Measurements from ENCODE around the gene GLP2R. TPM values are rescaled to one million over a fixed set of nuclear protein-coding genes. Genes with fewer than 3 reads are reported as not detected.

The GLP2R gene
- total and polyA plus RNA-seq, 2 of the 13 experiments (the other 11 are each of a cell fraction or from before 2014, with no cell fraction given): 0.65 to 1.4 TPM

GRCh38 chr17:9845306-9845705, 19.6 kb downstream of the GLP2R start:
- H3K4me2 ChIP-seq (ENCODE audit: low read depth, low read length): no peak overlapping the region
- intact Hi-C loops (cut with micrococcal nuclease; ENCODE audit: unreplicated experiment) (no loop called here), in situ Hi-C loops (cut with HindIII; ENCODE audit: extremely low pct_ligation_motif_present, low pct_unique_long_range_greater_than_20kb) (no loop called here)
- TF ChIP-seq ISX (CRISPR knock-in tag; conservative IDR thresholded peaks at IDR 0.05) (no peak), ZBTB8A (CRISPR knock-in tag; IDR thresholded peaks at IDR 0.05; ENCODE audit: borderline replicate concordance, low read depth) (no peak), JARID2 (CRISPR knock-in tag; IDR thresholded peaks at IDR 0.05; ENCODE audit: insufficient replicate concordance) (no peak)
- TF ChIP-seq, protein P1, sequence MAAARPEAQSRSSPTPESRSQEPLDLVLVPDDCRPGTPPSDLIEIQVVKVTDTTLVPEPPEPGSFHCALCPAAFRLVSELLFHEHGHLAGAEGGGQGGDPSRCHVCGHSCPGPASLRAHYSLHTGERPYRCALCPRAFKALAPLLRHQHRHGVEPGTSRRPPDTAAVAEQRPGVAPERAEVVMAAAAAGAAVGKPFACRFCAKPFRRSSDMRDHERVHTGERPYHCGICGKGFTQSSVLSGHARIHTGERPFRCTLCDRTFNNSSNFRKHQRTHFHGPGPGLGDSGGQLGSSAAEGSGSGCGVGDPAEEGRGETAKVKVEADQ (CRISPR knock-in tag; IDR thresholded peaks at IDR 0.05; ENCODE audit: borderline replicate concordance): no peak
- FAIRE-seq (no peak), DNase-seq (ENCODE audit: low spot score) (no peak), ATAC-seq (no peak)
- ChIA-PET CTCF (ENCODE audit: low intra/inter-chr PET ratio, low total read pairs) (no interaction called here), POLR2A (no interaction called here)
- no peaks in the 10 kb centered on the region for H3K36me3 ChIP-seq (replicated peaks in 1 of 2; ENCODE audit: control insufficient read depth in 1 of 2, insufficient read depth in 2 of 2, low read length in 2 of 2)
- H3K9me3 ChIP-seq (ENCODE audit: low read length): no peaks in the 10 kb centered on the region
- H3K9ac ChIP-seq (ENCODE audit: insufficient read depth, low read depth, low read length): no peak overlapping the region
- no peak overlapping the region for H3K27ac ChIP-seq (ENCODE audit: extremely low read length, insufficient read depth, low read length)
- no peaks in the 10 kb centered on the region for H3K79me2 ChIP-seq (ENCODE audit: insufficient read depth, low read length)
- peaks cover 27% of the 10 kb centered on the region for H3K4me1 ChIP-seq (ENCODE audit: insufficient read depth, low read length)
- no TSS peak for BruUV-seq (replicated peaks)
- H2AFZ ChIP-seq (ENCODE audit: low read length): no peak overlapping the region
- no peaks in the 10 kb centered on the region for H3K27me3 ChIP-seq (ENCODE audit: control insufficient read depth in 1 of 2, insufficient read depth in 2 of 2, low read length in 2 of 2)
- no peaks in the 10 kb centered on the region for H4K20me1 ChIP-seq (ENCODE audit: insufficient read depth, low read length)
- H3K4me3 ChIP-seq (replicated peaks in 1 of 3; ENCODE audit: insufficient read depth in 1 of 3, low read depth in 2 of 3, low read length in 3 of 3): no peak overlapping the region
- WGBS (ENCODE audit: low lambda C conversion rate): 39% methylated on average over 4 of the region's 4 CpGs

- Histone ChIP-seq H4K20me1 (ENCODE audit: insufficient read depth, low read length) (no peaks in the 10 kb centered on the region), H3K36me3 (replicated peaks in 1 of 2; ENCODE audit: control insufficient read depth in 1 of 2, insufficient read depth in 2 of 2, low read length in 2 of 2) (no peaks in the 10 kb centered on the region), H3K4me1 (ENCODE audit: insufficient read depth, low read length) (no peaks in the 10 kb centered on the region), H3K9me3 (ENCODE audit: low read length) (no peaks in the 10 kb centered on the region), H2AFZ (ENCODE audit: low read length) (no peak overlapping the region), H3K79me2 (ENCODE audit: insufficient read depth, low read length) (no peaks in the 10 kb centered on the region), H3K4me2 (ENCODE audit: low read depth, low read length) (no peak overlapping the region), H3K9ac (ENCODE audit: insufficient read depth, low read depth, low read length) (no peak overlapping the region), H3K27ac (ENCODE audit: extremely low read length, insufficient read depth, low read length) (no peak overlapping the region), H3K4me3 (replicated peaks in 1 of 3; ENCODE audit: insufficient read depth in 1 of 3, low read depth in 2 of 3, low read length in 3 of 3) (no peak overlapping the region), H3K27me3 (ENCODE audit: control insufficient read depth in 1 of 2, insufficient read depth in 2 of 2, low read length in 2 of 2) (no peaks in the 10 kb centered on the region)
- POLR2A ChIA-PET: no interaction called here
- TF ChIP-seq JARID2 (CRISPR knock-in tag; IDR thresholded peaks at IDR 0.05; ENCODE audit: insufficient replicate concordance) (no peak), SAP130 (CRISPR knock-in tag; IDR thresholded peaks at IDR 0.05; ENCODE audit: low read depth) (no peak)
- WGBS (ENCODE audit: low lambda C conversion rate): 18% methylated on average over 5 of the region's 5 CpGs
- ATAC-seq: no peak
- FAIRE-seq: no peak
- no TSS peak for BruUV-seq (replicated peaks)
- intact Hi-C loops (cut with micrococcal nuclease; ENCODE audit: unreplicated experiment) (no loop called here), in situ Hi-C loops (cut with HindIII; ENCODE audit: extremely low pct_ligation_motif_present, low pct_unique_long_range_greater_than_20kb) (no loop called here)
- CTCF ChIA-PET (ENCODE audit: low intra/inter-chr PET ratio, low total read pairs): no interaction called here
- DNase-seq (ENCODE audit: low spot score): no peak
Observed at GRCh38 chr17:9850151-9850550, 24.4 kb downstream of the GLP2R start.
